OCI-LY7 (cell line): ENCODE data around the gene MYOM3. TPM values are rescaled to one million over a fixed set of nuclear protein-coding genes. Genes with fewer than 3 reads are reported as not detected.
A peak's percentile ranks its signal among the peaks of the same experiment; 100 is the strongest.

ENCODE experiments used
- BruUV-seq: library from RNA; stranded (reverse); fragments of 400-500 nt; replicated peaks from 2 replicates; lab custom pipeline; 2021; lab: Mats Ljungman, UMichigan
- CTCF ChIA-PET: fragments of 300-600 bp; sonication (Branson Sonifier 250); formaldehyde crosslinking; loops from one replicate; lab custom pipeline; 2022; ENCODE audit warnings: antibody characterized with exemption; ENCODE audit not compliant: unreplicated experiment; lab: Charles Lee
- POLR2A ChIA-PET: fragments of 300-600 bp; sonication (Branson Sonifier 250); formaldehyde crosslinking; loops from one replicate; lab custom pipeline; 2022; ENCODE audit warnings: antibody characterized with exemption; lab: Charles Lee
- DNase-seq: peaks from one replicate; pipeline ENCODE4 v3.0.0-alpha.2; 2015; ENCODE audit warnings: low spot score
- H2AFZ ChIP-seq: fragments of 200-600 bp; sonication (generic), shearing (Covaris generic); 2 replicates; pipeline ENCODE4 v1.6.1; 2014; ENCODE audit warnings: mild to moderate bottlenecking, antibody characterized with exemption, low read length, moderate library complexity
- H3K27ac ChIP-seq: fragments of 200-600 bp; sonication (generic); 2 replicates; pipeline ENCODE4 v1.5.1; 2014; ENCODE audit warnings: mixed run types, low read depth, mild to moderate bottlenecking, moderate library complexity, low read length, inconsistent platforms; ENCODE audit not compliant: poor library complexity, severe bottlenecking
- H3K36me3 ChIP-seq: fragments of 200-600 bp; sonication (generic); 2 replicates; pipeline ENCODE4 v1.6.1; 2014; ENCODE audit warnings: mild to moderate bottlenecking, antibody characterized with exemption, low read length, moderate library complexity, mixed read lengths; ENCODE audit not compliant: insufficient read depth
- H3K4me1 ChIP-seq: fragments of 200-600 bp; sonication (generic); 2 replicates; pipeline ENCODE4 v1.5.1; 2014; ENCODE audit warnings: mild to moderate bottlenecking, low read length; ENCODE audit not compliant: insufficient read depth, poor library complexity, severe bottlenecking
- H3K4me2 ChIP-seq: fragments of 200-600 bp; sonication (generic); 2 replicates; pipeline ENCODE4 v1.6.1; 2014; ENCODE audit warnings: mild to moderate bottlenecking, low read length
- H3K4me3 ChIP-seq: fragments of 200-600 bp; sonication (generic); 2 replicates; pipeline ENCODE4 v1.5.1; 2014; ENCODE audit warnings: mild to moderate bottlenecking, low read depth, low read length; ENCODE audit not compliant: poor library complexity, severe bottlenecking
- H3K79me2 ChIP-seq: fragments of 200-600 bp; sonication (generic); 2 replicates; pipeline ENCODE4 v1.6.1; 2016; ENCODE audit warnings: low read depth, mild to moderate bottlenecking, low read length, moderate library complexity, mixed read lengths; ENCODE audit not compliant: insufficient read depth
- H3K9me2 ChIP-seq: fragments of 200-600 bp; sonication (generic); 2 replicates; pipeline ENCODE4 v1.6.1; 2016; ENCODE audit warnings: mild to moderate bottlenecking, low read length, mixed read lengths; ENCODE audit not compliant: insufficient read depth
- H3K9me3 ChIP-seq: fragments of 200-600 bp; sonication (generic); 2 replicates; pipeline ENCODE4 v1.6.1; 2014; ENCODE audit warnings: mild to moderate bottlenecking, mixed run types, low read length, mixed read lengths
- H4K20me1 ChIP-seq: fragments of 200-600 bp; sonication (generic); 2 replicates; pipeline ENCODE4 v1.6.1; 2014; ENCODE audit warnings: mild to moderate bottlenecking, antibody characterized with exemption, low read length, moderate library complexity, mixed read lengths; ENCODE audit not compliant: insufficient read depth
- CTCF ChIP-seq: fragments of 200-600 bp; sonication (generic); conservative IDR thresholded peaks from 2 replicates; pipeline ENCODE4 v1.5.1; 2014; ENCODE audit warnings: mild to moderate bottlenecking, antibody characterized with exemption, low read length, moderate library complexity, mixed read lengths
- EZH2phosphoT487 ChIP-seq: fragments of 200-600 bp; sonication (generic); IDR thresholded peaks from 2 replicates; pipeline ENCODE4 v1.6.1; 2018; ENCODE audit warnings: low read depth, borderline replicate concordance, mild to moderate bottlenecking, mixed run types, antibody characterized with exemption, low read length, moderate library complexity, mixed read lengths
- intact Hi-C: fragments of 100-400 bp; cut with micrococcal nuclease; formaldehyde crosslinking; loops from one replicate; pipeline ENCODE4 v1.10.0; 2022; ENCODE audit not compliant: unreplicated experiment
- total RNA-seq, 2 experiments: library from RNA; depleted of rRNA in 1 of 2; stranded (reverse); fragments of >200 nt in 1 of 2; shearing (Covaris generic) in 1 of 2; gene quantifications; 2 replicates each; pipeline ENCODE4 v1.2.3, GENCODE V29; 2014 to 2022

MYOM3 gene
- total RNA-seq, 2 experiments from 2014 or later = not detected

DNA sequence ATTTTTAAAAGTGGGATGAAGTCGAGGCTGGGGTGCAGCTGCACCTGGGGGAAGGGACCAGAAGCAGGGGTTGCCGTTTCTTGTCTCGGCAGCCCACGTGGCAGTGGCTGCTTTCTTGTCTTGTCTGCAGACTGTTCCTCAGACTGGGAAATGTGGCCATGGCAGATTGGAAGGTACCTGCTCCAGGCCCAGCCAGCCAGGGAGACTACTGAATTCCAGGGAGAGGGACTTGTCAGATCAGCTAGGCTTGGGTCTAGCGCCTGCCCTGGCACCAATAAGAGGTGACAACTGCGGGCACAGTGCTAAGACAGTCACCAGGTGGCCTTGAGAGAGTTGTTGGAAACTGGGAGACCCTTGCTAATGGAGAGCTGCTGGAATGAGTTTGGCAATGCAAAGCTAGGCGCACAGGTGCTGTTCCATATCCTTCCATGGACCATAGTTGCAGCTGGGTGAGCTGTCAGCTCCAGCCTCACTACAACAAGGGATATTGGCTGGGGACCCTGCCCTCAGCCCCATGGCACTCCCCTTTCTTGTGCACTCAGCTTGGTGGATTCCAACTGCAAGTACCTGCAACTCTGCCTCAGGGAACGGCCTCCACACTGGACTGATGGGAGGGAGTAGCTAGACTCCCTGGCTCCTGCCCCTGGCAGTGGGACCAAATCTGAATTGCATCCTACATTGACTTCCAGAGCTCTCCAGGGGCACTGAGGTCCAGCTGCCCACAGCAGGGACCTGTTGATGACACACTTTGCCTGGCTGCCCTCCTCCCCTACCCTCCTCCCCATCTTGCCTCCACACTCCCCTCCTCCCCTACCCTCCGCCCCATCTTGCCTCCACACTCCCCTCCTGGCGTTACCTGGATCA is 40.9 kb upstream of the MYOM3 start:
- ChIA-PET CTCF (interaction anchor here (0.5 to 1.2 kb wide), 5 partner anchors 9 to 240 kb away, joined by 3 to 10 read pairs (median 3); no protein-coding TSS in a partner anchor), POLR2A (interaction anchor here (0.6 to 1.8 kb wide), 7 partner anchors 9 to 395 kb away, joined by 3 to 6 read pairs (median 4); no protein-coding TSS in a partner anchor)

DNA sequence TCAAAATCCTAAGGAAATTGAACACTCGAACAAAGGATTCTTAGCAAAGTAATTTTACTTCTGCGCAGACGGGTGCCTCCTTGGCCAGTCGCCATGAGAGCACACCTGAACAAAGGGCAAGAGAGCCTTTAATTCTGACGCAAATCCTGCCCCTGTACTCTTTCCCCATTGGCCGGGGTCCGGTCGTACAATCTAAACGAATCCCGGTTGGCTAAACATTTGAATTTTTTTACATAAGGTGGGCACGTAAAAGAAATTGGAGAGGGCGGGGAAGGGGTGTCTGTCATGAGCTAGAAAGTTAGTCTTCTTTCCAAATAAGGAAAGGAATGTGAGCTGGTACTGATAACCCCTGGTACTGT is 39.2 kb upstream of the MYOM3 start:
- H3K27ac ChIP-seq = no peak overlapping the region
- no peaks in the 10 kb centered on the region for H4K20me1 ChIP-seq
- ChIA-PET POLR2A (interaction anchor here (1.8 to 2.1 kb wide), 2 partner anchors 36 to 39 kb away, joined by 6 to 11 read pairs; no protein-coding TSS in a partner anchor), CTCF (interaction anchor here (1.0 kb wide), 1 partner anchor 48 kb away, joined by 4 read pairs; no protein-coding TSS in a partner anchor)
- BruUV-seq = no TSS peak
- H3K9me2 ChIP-seq = no peaks in the 10 kb centered on the region
- peaks cover 36% of the 10 kb centered on the region for H3K4me1 ChIP-seq
- peak overlapping the region; percentile 24; the same call in 1 of the 2 replicates for H2AFZ ChIP-seq
- peak overlapping the region; percentile 47 for H3K4me3 ChIP-seq
- H3K4me2 ChIP-seq = peak overlapping the region; percentile 83
- peak; percentile 39 for DNase-seq
- H3K9me3 ChIP-seq = no peaks in the 10 kb centered on the region
- peaks cover 24% of the 10 kb centered on the region for H3K36me3 ChIP-seq
- H3K79me2 ChIP-seq = no peaks in the 10 kb centered on the region
- intact Hi-C loops = loop anchor here (2.0 kb wide), 1 partner anchor 40 kb away; no protein-coding TSS in a partner anchor
- no peak for TF ChIP-seq EZH2phosphoT487
- no peak for TF ChIP-seq CTCF

More for the DNA sequence above, 40.9 kb upstream of the MYOM3 start:
- Histone ChIP-seq H3K9me2 (no peaks in the 10 kb centered on the region), H3K4me3 (no peak overlapping the region), H3K4me2 (peak overlapping the region; percentile 83), H4K20me1 (no peaks in the 10 kb centered on the region), H3K27ac (no peak overlapping the region), H3K36me3 (peaks cover 41% of the 10 kb centered on the region), H3K9me3 (no peaks in the 10 kb centered on the region), H3K79me2 (no peaks in the 10 kb centered on the region), H3K4me1 (peaks cover 36% of the 10 kb centered on the region), H2AFZ (no peak overlapping the region)
- peak; percentile 37 for DNase-seq
- BruUV-seq = no TSS peak
- 0 out of 2 replicates have a peak, but pooled peaks have one; percentile 15 for TF ChIP-seq CTCF
- no peak for TF ChIP-seq EZH2phosphoT487
- intact Hi-C loops = no loop called here
